Neural cell (in vitro differentiated cells): ENCODE measurements around the gene FADS1. TPM values are rescaled to one million over a fixed set of nuclear protein-coding genes. Genes with fewer than 3 reads are reported as not detected.

Experiments
- H2AFZ ChIP-seq: fragments of 200-600, 300-800 bp; sonication (generic), shearing (Covaris generic); 2 replicates; pipeline ENCODE4 v1.6.0; 2014; ENCODE audit warnings: low read depth, mild to moderate bottlenecking, antibody characterized with exemption, low read length, moderate library complexity
- H3F3A ChIP-seq: fragments of 200-600 bp; shearing (Covaris generic); 2 replicates; pipeline ENCODE4 v1.6.1; 2016; ENCODE audit warnings: mild to moderate bottlenecking, moderate library complexity, mixed read lengths, antibody characterized with exemption, low read length; ENCODE audit not compliant: insufficient read depth, poor library complexity, severe bottlenecking
- H3K27ac ChIP-seq: fragments of 200-600, 300-800 bp; sonication (generic), shearing (Covaris generic); 2 replicates; pipeline ENCODE4 v1.5.1; 2014; ENCODE audit warnings: mild to moderate bottlenecking, low read length, moderate library complexity
- H3K27me3 ChIP-seq: fragments of 300-800, 200-600 bp; sonication (generic), shearing (Covaris generic); 2 replicates; pipeline ENCODE4 v1.6.0; 2014; ENCODE audit warnings: mild to moderate bottlenecking, low read depth, low read length, moderate library complexity; ENCODE audit not compliant: insufficient read depth
- H3K36me3 ChIP-seq: fragments of 300-800, 200-600 bp; sonication (generic), shearing (Covaris generic); 2 replicates; pipeline ENCODE4 v1.5.1; 2014; ENCODE audit warnings: mild to moderate bottlenecking, antibody characterized with exemption, low read length, moderate library complexity; ENCODE audit not compliant: insufficient read depth
- H3K4me2 ChIP-seq: fragments of 300-800, 200-600 bp; sonication (generic), shearing (Covaris generic); 2 replicates; pipeline ENCODE4 v1.6.0; 2014; ENCODE audit warnings: mild to moderate bottlenecking, low read length
- H3K4me3 ChIP-seq: fragments of 300-800, 200-600 bp; sonication (generic), shearing (Covaris generic); 2 replicates; pipeline ENCODE4 v1.5.1; 2014; ENCODE audit warnings: mild to moderate bottlenecking, low read length, moderate library complexity
- H3K79me2 ChIP-seq: fragments of 200-600 bp; shearing (Covaris generic); replicated peaks from 2 replicates; pipeline ENCODE4 v1.6.0; 2014; ENCODE audit warnings: mild to moderate bottlenecking, low read length, moderate library complexity; ENCODE audit not compliant: insufficient read depth
- H3K9ac ChIP-seq: fragments of 300-800, 200-600 bp; sonication (generic), shearing (Covaris generic); 2 replicates; pipeline ENCODE4 v1.6.1; 2016; ENCODE audit warnings: mild to moderate bottlenecking, low read length, mixed read lengths
- H3K9me2 ChIP-seq: fragments of 200-600 bp; shearing (Covaris generic); 2 replicates; pipeline ENCODE4 v1.6.1; 2016; ENCODE audit warnings: mild to moderate bottlenecking, low read length, mixed read lengths; ENCODE audit not compliant: insufficient read depth
- H3K9me3 ChIP-seq: fragments of 200-600, 300-800 bp; sonication (generic), shearing (Covaris generic); 2 replicates; pipeline ENCODE4 v1.6.1; 2016; ENCODE audit warnings: mild to moderate bottlenecking, mixed run types, low read length, moderate library complexity, mixed read lengths
- H4K20me1 ChIP-seq: fragments of 200-600 bp; shearing (Covaris generic); 2 replicates; pipeline ENCODE4 v1.6.1; 2016; ENCODE audit warnings: mild to moderate bottlenecking, mixed run types; ENCODE audit not compliant: insufficient read depth
- CTCF ChIP-seq: fragments of 450-650 bp; IDR thresholded peaks from 2 replicates; pipeline ENCODE4 v1.5.1; 2014; ENCODE audit warnings: antibody characterized with exemption, mild to moderate bottlenecking, moderate library complexity; ENCODE audit not compliant: poor library complexity, severe bottlenecking
- EP300 ChIP-seq: fragments of 450-650 bp; conservative IDR thresholded peaks from 2 replicates; pipeline ENCODE4 v1.6.1; 2014; ENCODE audit warnings: antibody characterized with exemption, mild to moderate bottlenecking, moderate library complexity; ENCODE audit not compliant: poor library complexity, severe bottlenecking
- EZH2 ChIP-seq: fragments of 200-600, 300-800 bp; shearing (Covaris generic), sonication (generic); IDR thresholded peaks from 2 replicates; pipeline ENCODE4 v1.6.1; 2014; ENCODE audit warnings: antibody characterized with exemption, low read length, borderline replicate concordance, mild to moderate bottlenecking; ENCODE audit not compliant: insufficient read depth, poor library complexity, severe bottlenecking
- MXI1 ChIP-seq: fragments of 450-650 bp; conservative IDR thresholded peaks from 2 replicates; pipeline ENCODE4 v1.6.1; 2014; ENCODE audit warnings: antibody characterized with exemption, mild to moderate bottlenecking; ENCODE audit not compliant: poor library complexity, severe bottlenecking
- POLR2AphosphoS5 ChIP-seq: IDR thresholded peaks from 2 replicates; pipeline ENCODE4 v1.6.1; 2012
- RAD21 ChIP-seq: fragments of 450-650 bp; conservative IDR thresholded peaks from 2 replicates; pipeline ENCODE4 v1.6.1; 2014; ENCODE audit warnings: antibody characterized with exemption, mild to moderate bottlenecking, moderate library complexity
- REST ChIP-seq: IDR thresholded peaks from 2 replicates; pipeline ENCODE4 v1.6.1; 2012; ENCODE audit warnings: borderline replicate concordance
- SMC3 ChIP-seq: fragments of 450-650 bp; conservative IDR thresholded peaks from 2 replicates; pipeline ENCODE4 v1.6.1; 2014; ENCODE audit warnings: antibody characterized with exemption, mild to moderate bottlenecking, moderate library complexity; ENCODE audit not compliant: poor library complexity
- TAF1 ChIP-seq: IDR thresholded peaks from 2 replicates; pipeline ENCODE4 v1.6.1; 2012; ENCODE audit warnings: low read depth
- polyA plus RNA-seq: library from polyadenylated mRNA; depleted of rRNA; stranded (reverse); fragments of >200 nt; gene quantifications from 2 replicates; pipeline ENCODE4 v1.2.3, GENCODE V29; 2014

Gene FADS1
- polyA plus RNA-seq, 1 donor from 2014 or later: 102 TPM

GRCh38 chr11:61828379-61828628 is 11.5 kb upstream of the FADS1 start (continued):
- TF ChIP-seq POLR2AphosphoS5 (no peak), EZH2 (no peak)

GRCh38 chr11:61827571-61828378 is 11.0 kb upstream of the FADS1 start, which contains the start of gene FADS2:
TSS of gene FADS2 (plus strand) at chr11:61828300. CDS start at chr11:61828391, 91 bp downstream.
- peaks cover 8% of the 10 kb centered on the region for H3F3A ChIP-seq
- peak within 1 kb of the TSS; percentile 100 for H3K27ac ChIP-seq
- TF ChIP-seq MXI1 (peak; percentile 17), REST (peak; percentile 82), EZH2 (no peak), POLR2AphosphoS5 (peak; percentile 76), TAF1 (peak; percentile 61), EP300 (peak; percentile 59), CTCF (peak; percentile 32), RAD21 (no peak), SMC3 (peak; percentile 12)
- H3K4me2 ChIP-seq: peak within 1 kb of the TSS; percentile 98
- H2AFZ ChIP-seq: peak within 1 kb of the TSS; percentile 65
- no peaks in the 10 kb centered on the region for H3K9me2 ChIP-seq
- H3K36me3 ChIP-seq: no peaks in the 10 kb centered on the region
- H3K4me3 ChIP-seq: peak within 1 kb of the TSS; percentile 100
- peak within 1 kb of the TSS; percentile 100 for H3K9ac ChIP-seq
- peaks cover 48% of the 10 kb centered on the region for H3K79me2 ChIP-seq
- H4K20me1 ChIP-seq: peaks cover 8% of the 10 kb centered on the region
- no peaks in the 10 kb centered on the region for H3K9me3 ChIP-seq
- no peaks in the 10 kb centered on the region for H3K27me3 ChIP-seq

- Histone ChIP-seq H3K36me3 (no peaks in the 10 kb centered on the region), H2AFZ (peak overlapping the region; percentile 53), H4K20me1 (peaks cover 8% of the 10 kb centered on the region), H3K9ac (peak overlapping the region; percentile 100), H3K9me3 (no peaks in the 10 kb centered on the region), H3K27me3 (no peaks in the 10 kb centered on the region), H3K79me2 (peaks cover 40% of the 10 kb centered on the region), H3K27ac (peak overlapping the region; percentile 100), H3K4me3 (peak overlapping the region; percentile 100), H3K4me2 (peak overlapping the region; percentile 98), H3K9me2 (no peaks in the 10 kb centered on the region), H3F3A (peaks cover 8% of the 10 kb centered on the region)
- no peak for TF ChIP-seq CTCF
- peak; percentile 84 for TF ChIP-seq REST
- no peak for TF ChIP-seq EZH2
- no peak for TF ChIP-seq POLR2AphosphoS5
- peak; percentile 91 for TF ChIP-seq TAF1
- TF ChIP-seq SMC3: peak; percentile 18
- TF ChIP-seq EP300: no peak
- TF ChIP-seq MXI1: peak; percentile 55
- TF ChIP-seq RAD21: peak; percentile 8
These were observed 10.2 kb upstream of the FADS1 start for GRCh38 chr11:61826930-61827570.
